Activated CD8-positive, alpha-beta T cell treated with anti-CD3 and anti-CD28 coated beads for 36 hours (primary cell): Measurements from ENCODE around the gene TMCO4. TPM values are rescaled to one million over a fixed set of nuclear protein-coding genes. Genes with fewer than 3 reads are reported as not detected.

Experiments
- ATAC-seq: fragments of 200-7000 bp; cut with Tn5 transposase; one replicate; pipeline ENCODE4 v1.10.0; 2021; ENCODE audit warnings: mild to moderate bottlenecking, moderate library complexity
- CTCF ChIA-PET: fragments of 350-600 bp; sonication (Branson Sonifier 250); formaldehyde crosslinking; loops from one replicate; lab custom pipeline; 2021; ENCODE audit warnings: antibody characterized with exemption; lab: Charles Lee
- POLR2A ChIA-PET: fragments of 350-600 bp; sonication (Branson Sonifier 250); formaldehyde crosslinking; loops from one replicate; lab custom pipeline; 2021; ENCODE audit warnings: antibody characterized with exemption; lab: Charles Lee
- DNase-seq: peaks from one replicate; pipeline ENCODE4 v3.0.0-alpha.2; 2020
- H3K27ac Mint-ChIP-seq: one replicate; pipeline ENCODE4 v1.8.0; 2021; ENCODE audit warnings: mild to moderate bottlenecking, mixed read lengths
- H3K27me3 Mint-ChIP-seq: one replicate; pipeline ENCODE4 v1.8.0; 2021; ENCODE audit warnings: mixed read lengths
- H3K36me3 Mint-ChIP-seq: one replicate; pipeline ENCODE4 v1.8.0; 2021; ENCODE audit warnings: low read depth, mixed read lengths
- H3K4me1 Mint-ChIP-seq: one replicate; pipeline ENCODE4 v1.8.0; 2021; ENCODE audit warnings: low read depth, mixed read lengths
- H3K4me3 Mint-ChIP-seq: one replicate; pipeline ENCODE4 v1.8.0; 2021; ENCODE audit warnings: mild to moderate bottlenecking, moderate library complexity, mixed read lengths
- H3K9me3 Mint-ChIP-seq: one replicate; pipeline ENCODE4 v1.8.0; 2021; ENCODE audit warnings: mixed read lengths
- CTCF ChIP-seq: fragments of 200-600 bp; IDR thresholded peaks from one replicate; pipeline ENCODE4 v1.8.0; 2022; ENCODE audit warnings: antibody characterized with exemption, mild to moderate bottlenecking
- intact Hi-C: fragments of 100-400 bp; cut with micrococcal nuclease; formaldehyde crosslinking; loops from one replicate; pipeline ENCODE4 v1.10.0; 2022
- total RNA-seq, 2 experiments: library from RNA; stranded (reverse); gene quantifications; one replicate each; pipeline ENCODE4 v1.2.3, GENCODE V29; 2021

Gene TMCO4
- total RNA-seq, 2 experiments from 2014 or later: 10.8 to 13.2 TPM

GRCh38 chr1:19844731-19845495 lies 45.2 kb upstream of the TMCO4 start:
- Mint-ChIP-seq H3K4me3 (no peak overlapping the region), H3K36me3 (no peaks in the 10 kb centered on the region), H3K9me3 (no peaks in the 10 kb centered on the region), H3K27ac (no peak overlapping the region), H3K27me3 (peaks cover 16% of the 10 kb centered on the region), H3K4me1 (no peaks in the 10 kb centered on the region)
- CTCF ChIA-PET: interaction anchor here (1.1 kb wide), 1 partner anchor 13 kb away, joined by 3 read pairs; no protein-coding TSS in a partner anchor
- POLR2A ChIA-PET: no interaction called here
- intact Hi-C loops: no loop called here
- TF ChIP-seq CTCF: no peak
- ATAC-seq: no peak
- DNase-seq: no peak

DNA sequence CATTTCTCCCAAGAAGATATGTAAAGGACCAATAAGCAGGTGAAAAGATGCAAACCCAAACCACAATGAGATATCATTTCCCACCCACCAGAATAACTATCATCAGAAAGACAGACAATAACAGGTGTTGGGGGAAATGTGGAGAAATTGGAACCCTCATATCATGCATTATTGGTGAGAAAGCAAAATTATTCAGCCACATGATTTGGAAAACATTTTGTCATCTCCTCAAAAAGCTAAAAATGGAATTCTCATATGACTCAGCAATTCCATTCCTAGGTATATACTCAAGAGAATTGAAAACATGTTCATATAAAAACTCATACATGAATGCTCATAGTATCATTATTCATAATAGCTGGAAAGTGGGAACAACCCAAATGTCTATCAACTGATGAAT lies 40.5 kb upstream of the TMCO4 start:
- POLR2A ChIA-PET: no interaction called here
- CTCF ChIA-PET: interaction anchor here (1.0 kb wide), 1 partner anchor 178 kb away, joined by 3 read pairs; no protein-coding TSS in a partner anchor
- no peak overlapping the region for H3K4me3 Mint-ChIP-seq
- no peaks in the 10 kb centered on the region for H3K4me1 Mint-ChIP-seq
- no peaks in the 10 kb centered on the region for H3K36me3 Mint-ChIP-seq
- H3K9me3 Mint-ChIP-seq: no peaks in the 10 kb centered on the region
- H3K27ac Mint-ChIP-seq: no peak overlapping the region
- no peak for TF ChIP-seq CTCF
- intact Hi-C loops: no loop called here
- peaks cover 23% of the 10 kb centered on the region for H3K27me3 Mint-ChIP-seq
- DNase-seq (no peak), ATAC-seq (no peak)

DNA sequence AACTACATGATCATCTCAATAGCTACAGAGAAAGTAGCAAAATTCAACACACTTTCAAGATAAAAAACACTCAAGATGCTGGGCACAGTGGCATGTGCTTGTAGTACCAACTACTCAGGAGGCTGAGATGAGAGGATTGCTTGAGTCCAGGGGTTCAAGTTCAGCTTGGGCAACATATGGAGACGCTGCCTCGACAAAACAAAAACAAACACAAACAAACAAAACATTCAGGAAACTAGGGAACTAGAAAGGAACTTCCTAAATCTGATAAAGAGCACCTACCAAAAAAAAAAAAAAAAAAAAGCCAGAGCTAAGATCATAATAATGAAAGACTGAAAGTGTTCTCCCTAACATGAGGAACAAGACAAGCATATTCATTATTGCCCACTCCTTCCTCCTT lies 38.1 kb upstream of the TMCO4 start:
- intact Hi-C loops: no loop called here
- CTCF ChIA-PET: no interaction called here
- H3K4me1 Mint-ChIP-seq: no peaks in the 10 kb centered on the region
- no peak overlapping the region for H3K4me3 Mint-ChIP-seq
- POLR2A ChIA-PET: no interaction called here
- DNase-seq (no peak), ATAC-seq (no peak)
- no peaks in the 10 kb centered on the region for H3K9me3 Mint-ChIP-seq
- peaks cover 21% of the 10 kb centered on the region for H3K27me3 Mint-ChIP-seq
- no peaks in the 10 kb centered on the region for H3K36me3 Mint-ChIP-seq
- no peak for TF ChIP-seq CTCF
- no peak overlapping the region for H3K27ac Mint-ChIP-seq

- Mint-ChIP-seq H3K4me1 (peaks cover 4% of the 10 kb centered on the region), H3K4me3 (no peak overlapping the region), H3K27ac (no peak overlapping the region), H3K36me3 (no peaks in the 10 kb centered on the region), H3K9me3 (peaks cover 5% of the 10 kb centered on the region), H3K27me3 (peaks cover 27% of the 10 kb centered on the region)
- TF ChIP-seq CTCF: no peak
- ChIA-PET CTCF (no interaction called here), POLR2A (no interaction called here)
- intact Hi-C loops: no loop called here
- DNase-seq: no peak
- ATAC-seq: no peak
Measured at GRCh38 chr1:19835578-19835977, 35.9 kb upstream of the TMCO4 start.

GRCh38 chr1:19831441-19831840 lies 31.7 kb upstream of the TMCO4 start:
- Mint-ChIP-seq H3K4me3 (no peak overlapping the region), H3K4me1 (peaks cover 4% of the 10 kb centered on the region), H3K9me3 (peaks cover 5% of the 10 kb centered on the region), H3K36me3 (no peaks in the 10 kb centered on the region), H3K27me3 (peaks cover 35% of the 10 kb centered on the region), H3K27ac (no peak overlapping the region)
- ATAC-seq: no peak
- TF ChIP-seq CTCF: no peak
- POLR2A ChIA-PET: no interaction called here
- intact Hi-C loops: no loop called here
- DNase-seq: no peak
- CTCF ChIA-PET: interaction anchor here (1.1 kb wide), 1 partner anchor 14 kb away, joined by 3 read pairs; no protein-coding TSS in a partner anchor
